Psoas muscle (tissue), 8 donors: Measurements from ENCODE around the gene KCNN3. TPM values are rescaled to one million over a fixed set of nuclear protein-coding genes. Genes with fewer than 3 reads are reported as not detected.
A peak's percentile ranks its signal among the peaks of the same experiment; 100 is the strongest.

Source experiments
- ATAC-seq, 4 donors: fragments of 200-7000 bp; cut with Tn5 transposase; one replicate each; pipeline ENCODE4 v1.9.1; 2020; ENCODE audit warnings: moderate library complexity in 3 of 4, mild to moderate bottlenecking in 2 of 4
- DNase-seq, 2 donors: peaks; one replicate each; pipeline ENCODE4 v3.0.0-alpha.2; 2020
- H3K27ac ChIP-seq: fragments of 200-600 bp; one replicate; pipeline ENCODE4 v1.8.0; 2022
- H3K27me3 ChIP-seq, 3 donors: fragments of 200-600 bp in 1 of 3; one replicate each; pipeline versions ENCODE4 v1.6.1 to v1.8.0; 2013 to 2022; ENCODE audit warnings: low read length in 2 of 3, mild to moderate bottlenecking in 2 of 3, moderate library complexity in 1 of 3; ENCODE audit not compliant: insufficient read depth in 3 of 3
- H3K36me3 ChIP-seq, 2 donors: fragments of 200-600 bp in 1 of 2; one replicate each; pipeline versions ENCODE4 v1.6.1 to v1.8.0; 2013 to 2022; ENCODE audit warnings: low read depth in 1 of 2, mild to moderate bottlenecking in 1 of 2, moderate library complexity in 1 of 2; ENCODE audit not compliant: insufficient read depth in 1 of 2
- H3K4me1 ChIP-seq: fragments of 200-600 bp; one replicate; pipeline ENCODE4 v1.8.0; 2022
- H3K4me3 ChIP-seq: fragments of 200-600 bp; one replicate; pipeline ENCODE4 v1.8.0; 2022; ENCODE audit warnings: mild to moderate bottlenecking
- H3K9me3 ChIP-seq: fragments of 200-600 bp; one replicate; pipeline ENCODE4 v1.8.0; 2022
- WGBS, 3 donors: extraction: QIAGEN DNeasy Blood & Tissue Kit; methylation state at CpG; one replicate each; pipeline versions ENCODE4 v1.1.6 to v1.1.7; 2013; 5-methylcytosine and 5-hydroxymethylcytosine counted together
- intact Hi-C, 2 donors: fragments of 100-400 bp; cut with DNase I; formaldehyde crosslinking; loops; one replicate each; pipeline versions ENCODE4 v1.11.0 to v1.14.2; 2022
- polyA plus RNA-seq, 3 donors: library from polyadenylated mRNA; stranded (reverse); fragments of 200-250 nt; gene quantifications; one replicate each; pipeline ENCODE4 v1.2.3, GENCODE V29; 2013
- total RNA-seq, 4 donors: library from RNA; stranded (reverse); fragmentation: NEBNext Ultra II Directional in 2 of 4; extraction: Animal tissue kit (Norgen Biotek cat#: 25700) in 2 of 4; gene quantifications; one replicate each; pipeline versions ENCODE4 v1.2.1 to v1.2.4, GENCODE V29; 2021 to 2023
- TF ChIP-seq, protein P1 (sequence below): fragments of 200-600 bp; IDR thresholded peaks from one replicate; pipeline ENCODE4 v1.8.0; 2022; ENCODE audit warnings: antibody characterized with exemption
- donor health status: healthy with polysubstance abuse.
- donor health status: DM: no; HTN: no; CAD: no; lungs with moderate emphysema.
- donor health status: Bipolar disorder and iron deficiency.
- donor health status: healthy.
- donor health status: DM: yes; HTN: yes; CAD: no.
- donor health status: DM: no; HTN: no; CAD: no.
- donor health status: DM: no; HTN: no; CAD: no.
- donor health status: DM: yes; HTN: yes; CAD: no.

The KCNN3 gene
- total and polyA plus RNA-seq, 7 donors, result 2.5 to 60.9 (median 11.8) TPM

DNA sequence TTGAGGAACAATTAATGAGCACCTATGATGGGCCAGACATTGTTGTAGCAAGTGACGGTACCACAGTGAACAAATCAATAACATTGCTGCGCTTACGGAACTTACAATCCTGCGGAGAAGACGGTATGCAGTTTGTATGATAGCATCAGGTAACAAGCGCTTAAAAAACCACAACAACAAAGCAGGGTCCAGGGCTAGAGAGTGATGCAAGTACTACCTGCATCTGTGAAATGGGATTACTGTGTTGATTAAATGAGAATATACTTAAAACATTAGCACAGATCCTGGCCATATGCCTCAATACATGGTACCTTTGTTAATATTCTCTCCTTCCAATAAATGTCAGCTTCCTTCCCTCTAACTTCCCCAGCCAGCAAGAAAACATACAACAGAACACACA lies 151.5 kb downstream of the KCNN3 start:
- WGBS, 3 donors, result 97 to 99% (median 98%) methylated on average over 6 of the region's 6 CpGs
- Histone ChIP-seq H3K27me3 (no peaks in the 10 kb centered on the region), H3K9me3 (no peaks in the 10 kb centered on the region), H3K4me1 (peaks cover 22% of the 10 kb centered on the region), H3K36me3 (peaks cover 0 to 41% of the 10 kb centered on the region in 2 donors), H3K27ac (no peak overlapping the region), H3K4me3 (no peak overlapping the region)
- DNase-seq, result no peak
- intact Hi-C loops, result no loop called here
- no peak for ATAC-seq
- TF ChIP-seq, protein P1, sequence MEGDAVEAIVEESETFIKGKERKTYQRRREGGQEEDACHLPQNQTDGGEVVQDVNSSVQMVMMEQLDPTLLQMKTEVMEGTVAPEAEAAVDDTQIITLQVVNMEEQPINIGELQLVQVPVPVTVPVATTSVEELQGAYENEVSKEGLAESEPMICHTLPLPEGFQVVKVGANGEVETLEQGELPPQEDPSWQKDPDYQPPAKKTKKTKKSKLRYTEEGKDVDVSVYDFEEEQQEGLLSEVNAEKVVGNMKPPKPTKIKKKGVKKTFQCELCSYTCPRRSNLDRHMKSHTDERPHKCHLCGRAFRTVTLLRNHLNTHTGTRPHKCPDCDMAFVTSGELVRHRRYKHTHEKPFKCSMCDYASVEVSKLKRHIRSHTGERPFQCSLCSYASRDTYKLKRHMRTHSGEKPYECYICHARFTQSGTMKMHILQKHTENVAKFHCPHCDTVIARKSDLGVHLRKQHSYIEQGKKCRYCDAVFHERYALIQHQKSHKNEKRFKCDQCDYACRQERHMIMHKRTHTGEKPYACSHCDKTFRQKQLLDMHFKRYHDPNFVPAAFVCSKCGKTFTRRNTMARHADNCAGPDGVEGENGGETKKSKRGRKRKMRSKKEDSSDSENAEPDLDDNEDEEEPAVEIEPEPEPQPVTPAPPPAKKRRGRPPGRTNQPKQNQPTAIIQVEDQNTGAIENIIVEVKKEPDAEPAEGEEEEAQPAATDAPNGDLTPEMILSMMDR, result no peak

- no peaks in the 10 kb centered on the region for H3K9me3 ChIP-seq
- no peak for DNase-seq
- TF ChIP-seq, protein P1, result no peak
- H3K27ac ChIP-seq, result peak overlapping the region; percentile 75
- intact Hi-C loops, result no loop called here
- ATAC-seq, result no peak
- WGBS, 3 donors, result 70 to 88% (median 73%) methylated on average over 7 of the region's 7 CpGs
- peaks cover 22% of the 10 kb centered on the region for H3K4me1 ChIP-seq
- peaks cover 0 to 41% of the 10 kb centered on the region in 2 donors for H3K36me3 ChIP-seq
- H3K27me3 ChIP-seq, result no peaks in the 10 kb centered on the region
- no peak overlapping the region for H3K4me3 ChIP-seq
These were observed 152.6 kb downstream of the KCNN3 start for GRCh38 chr1:154717528-154717924.

GRCh38 chr1:154716614-154717527 lies 153.2 kb downstream of the KCNN3 start:
- intact Hi-C loops, result no loop called here
- Histone ChIP-seq H3K27ac (peak overlapping the region; percentile 75), H3K4me3 (no peak overlapping the region), H3K36me3 (peaks cover 0 to 42% of the 10 kb centered on the region in 2 donors), H3K27me3 (no peaks in the 10 kb centered on the region), H3K9me3 (no peaks in the 10 kb centered on the region), H3K4me1 (peaks cover 22% of the 10 kb centered on the region)
- WGBS, 3 donors, result 52 to 60% (median 60%) methylated on average over 6 of the region's 6 CpGs
- TF ChIP-seq, protein P1, result no peak
- peak; percentile 39 to 67 (median 50) for ATAC-seq
- peak in 1 of 2 donors; percentile 57 for DNase-seq

- 19 to 67% (median 29%) methylated on average over 2 of the region's 2 CpGs for WGBS, 3 donors
- Histone ChIP-seq H3K4me1 (peaks cover 22% of the 10 kb centered on the region), H3K27ac (peak overlapping the region; percentile 75)
These were observed 154.1 kb downstream of the KCNN3 start for GRCh38 chr1:154716011-154716410.

More at GRCh38 chr1:154716011-154716410, 154.1 kb downstream of the KCNN3 start:
- intact Hi-C loops, result no loop called here
- no peak overlapping the region for H3K4me3 ChIP-seq
- TF ChIP-seq, protein P1, result no peak
- DNase-seq (no peak), ATAC-seq (peak; percentile 89 to 96 (median 91))
- no peaks in the 10 kb centered on the region for H3K27me3 ChIP-seq
- no peaks in the 10 kb centered on the region for H3K9me3 ChIP-seq
- H3K36me3 ChIP-seq, result peaks cover 0 to 40% of the 10 kb centered on the region in 2 donors
